Keratinocyte (primary cell): Measurements from ENCODE around the gene RLBP1. TPM values are rescaled to one million over a fixed set of nuclear protein-coding genes. Genes with fewer than 3 reads are reported as not detected.

Experiments
- DNase-seq: peaks from one replicate; pipeline ENCODE4 v3.0.0-alpha.2; 2011; ENCODE audit warnings: low read depth, missing footprints, low spot score
- FAIRE-seq: peaks from 2 replicates; lab custom pipeline; 2011; peaks lifted over from hg19 to GRCh38; lab: Jason Lieb, UNC
- H2AFZ ChIP-seq: 2 replicates; pipeline ENCODE4 v1.6.0; 2012; ENCODE audit warnings: low read length, control low read depth, inconsistent platforms; ENCODE audit not compliant: control insufficient read depth
- H3K27ac ChIP-seq: 2 replicates; pipeline ENCODE4 v1.5.1; 2011; ENCODE audit warnings: low read length; ENCODE audit not compliant: control insufficient read depth, insufficient read depth
- H3K27me3 ChIP-seq: 3 replicates; pipeline ENCODE4 v1.6.0; 2011; ENCODE audit warnings: low read length; ENCODE audit not compliant: control insufficient read depth, insufficient read depth; ENCODE audit errors: extremely low read depth
- H3K36me3 ChIP-seq, 2 experiments: 2 replicates in 1 of 2; 3 replicates in 1 of 2; pipeline ENCODE4 v1.5.1; 2011; ENCODE audit warnings: low read length in 2 of 2, mild to moderate bottlenecking in 1 of 2; ENCODE audit not compliant: control insufficient read depth in 2 of 2, insufficient read depth in 2 of 2; ENCODE audit errors: extremely low read depth in 1 of 2
- H3K4me1 ChIP-seq: 3 replicates; pipeline ENCODE4 v1.5.1; 2011; ENCODE audit warnings: low read length; ENCODE audit not compliant: control insufficient read depth, insufficient read depth; ENCODE audit errors: extremely low read depth
- H3K4me2 ChIP-seq: 3 replicates; pipeline ENCODE4 v1.6.0; 2011; ENCODE audit warnings: low read depth, low read length; ENCODE audit not compliant: control insufficient read depth, insufficient read depth; ENCODE audit errors: extremely low read depth
- H3K4me3 ChIP-seq, 3 experiments: fragments of 200-600 bp in 1 of 3; sonication (generic) in 1 of 3; 2 replicates in 2 of 3; 3 replicates in 1 of 3; pipeline ENCODE4 v1.5.1; 2011 to 2016; ENCODE audit warnings: low read length in 3 of 3, mild to moderate bottlenecking in 3 of 3, control low read depth in 2 of 3, inconsistent platforms in 1 of 3, low read depth in 1 of 3, mixed read lengths in 1 of 3, mixed run types in 1 of 3, moderate library complexity in 1 of 3; ENCODE audit not compliant: control insufficient read depth in 2 of 3, insufficient read depth in 2 of 3; ENCODE audit errors: extremely low read depth in 1 of 3
- H3K79me2 ChIP-seq: 2 replicates; pipeline ENCODE4 v1.6.0; 2012; ENCODE audit warnings: low read length; ENCODE audit not compliant: control insufficient read depth, insufficient read depth
- H3K9ac ChIP-seq: 3 replicates; pipeline ENCODE4 v1.6.0; 2011; ENCODE audit warnings: low read length; ENCODE audit not compliant: control insufficient read depth, insufficient read depth; ENCODE audit errors: extremely low read depth
- H3K9me1 ChIP-seq: 3 replicates; pipeline ENCODE4 v1.6.0; 2011; ENCODE audit warnings: low read length; ENCODE audit not compliant: control insufficient read depth, insufficient read depth; ENCODE audit errors: extremely low read depth
- H3K9me3 ChIP-seq: 2 replicates; pipeline ENCODE4 v1.5.1; 2012; ENCODE audit warnings: low read depth, low read length; ENCODE audit not compliant: control insufficient read depth
- H4K20me1 ChIP-seq: 3 replicates; pipeline ENCODE4 v1.6.0; 2011; ENCODE audit warnings: low read length; ENCODE audit not compliant: control insufficient read depth, insufficient read depth; ENCODE audit errors: extremely low read depth
- CTCF ChIP-seq, 3 experiments: IDR thresholded peaks in 1 of 3; conservative IDR thresholded peaks in 1 of 3; optimal IDR thresholded peaks in 1 of 3; 2 replicates in 2 of 3; 3 replicates in 1 of 3; pipeline versions ENCODE3 to v1.5.1; 2011; ENCODE audit warnings: low read length in 3 of 3, mild to moderate bottlenecking in 3 of 3, moderate library complexity in 2 of 3, control low read depth in 1 of 3, inconsistent platforms in 1 of 3; ENCODE audit not compliant: insufficient read depth in 2 of 3; ENCODE audit errors: extremely low read depth in 1 of 3
- EZH2 ChIP-seq: IDR thresholded peaks from one replicate; pipeline ENCODE4 v1.6.1; 2012; ENCODE audit warnings: inconsistent platforms, mild to moderate bottlenecking, low read length, moderate library complexity
- dilution Hi-C: fragments of 300-500 bp; cut with MboI; formaldehyde crosslinking; loops from one replicate; pipeline ENCODE4 v1.7.0; 2020; ENCODE audit warnings: low sequenced_read_pairs; ENCODE audit not compliant: extremely low pct_ligation_motif_present
- polyA plus RNA-seq, 5 experiments: library from polyadenylated mRNA; depleted of rRNA in 3 of 5; stranded (reverse) in 3 of 5; stranded (forward) in 1 of 5; unstranded in 1 of 5; fragments of >200 nt; gene quantifications; 1 replicate in 1 of 5; 2 replicates in 3 of 5; 3 replicates in 1 of 5; pipeline versions ENCODE4 v1.2.1 to v1.2.3, GENCODE V29; 2011 to 2012; ENCODE audit warnings: missing spikeins in 2 of 5, low read depth in 1 of 5, low replicate concordance in 1 of 5

RLBP1 gene
- polyA plus RNA-seq, 1 donor (not counting 4 experiments of a cell fraction or from before 2014, with no cell fraction given), result not detected

GRCh38 chr15:89174476-89174875 is 46.9 kb downstream of the RLBP1 start:
- Histone ChIP-seq H3K79me2 (no peaks in the 10 kb centered on the region), H3K36me3 (peaks cover 7 to 19% of the 10 kb centered on the region in 2 experiments), H2AFZ (no peak overlapping the region), H3K27me3 (no peaks in the 10 kb centered on the region), H3K4me1 (no peaks in the 10 kb centered on the region), H3K4me3 (no peak overlapping the region), H4K20me1 (no peaks in the 10 kb centered on the region), H3K9me1 (no peaks in the 10 kb centered on the region), H3K9me3 (no peaks in the 10 kb centered on the region), H3K9ac (no peak overlapping the region), H3K27ac (no peak overlapping the region), H3K4me2 (no peak overlapping the region)
- dilution Hi-C loops, result no loop called here
- FAIRE-seq (no peak), DNase-seq (no peak)
- no peak for TF ChIP-seq CTCF (optimal IDR thresholded peaks at IDR 0.05 in 1 of 3, IDR thresholded peaks at IDR 0.05 in 1 of 3, conservative IDR thresholded peaks at IDR 0.05 in 1 of 3; ENCODE audit: extremely low read depth in 1 of 3, insufficient read depth in 2 of 3, low read length in 3 of 3)
- TF ChIP-seq EZH2, result no peak

DNA sequence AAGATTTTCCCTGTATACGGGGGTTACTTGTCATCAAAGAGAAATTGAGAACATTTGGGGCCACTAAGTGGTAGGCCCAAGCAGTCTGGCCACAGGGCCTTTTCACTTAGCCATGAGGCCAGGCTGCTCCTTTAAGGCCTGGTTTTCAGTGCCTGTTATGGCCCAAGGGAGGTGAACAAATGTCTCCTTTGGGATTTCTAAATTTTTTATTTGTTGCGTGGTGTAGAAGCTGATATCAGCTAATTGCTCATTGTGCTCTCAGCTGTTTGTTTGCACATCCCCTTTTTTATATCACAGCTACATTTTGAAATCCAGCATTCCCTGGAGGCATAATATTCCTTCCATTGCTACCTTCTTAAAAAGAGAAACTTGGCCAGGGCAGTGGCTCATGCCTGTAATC is 48.5 kb downstream of the RLBP1 start:
- Histone ChIP-seq H3K4me1 (peaks cover 13% of the 10 kb centered on the region), H3K9me3 (no peaks in the 10 kb centered on the region), H3K36me3 (peaks cover 5 to 13% of the 10 kb centered on the region in 2 experiments), H3K27ac (no peak overlapping the region), H3K79me2 (no peaks in the 10 kb centered on the region), H3K9ac (no peak overlapping the region), H3K9me1 (no peaks in the 10 kb centered on the region), H4K20me1 (no peaks in the 10 kb centered on the region), H3K27me3 (no peaks in the 10 kb centered on the region), H3K4me3 (no peak overlapping the region), H2AFZ (no peak overlapping the region), H3K4me2 (no peak overlapping the region)
- TF ChIP-seq EZH2 (no peak), CTCF (optimal IDR thresholded peaks at IDR 0.05 in 1 of 3, IDR thresholded peaks at IDR 0.05 in 1 of 3, conservative IDR thresholded peaks at IDR 0.05 in 1 of 3; ENCODE audit: extremely low read depth in 1 of 3, insufficient read depth in 2 of 3, low read length in 3 of 3) (no peak)
- FAIRE-seq (no peak), DNase-seq (no peak)
- dilution Hi-C loops, result no loop called here
